ENCODE data around the gene SPDYE11.
"Not testable (repeated sequence)": the region's sequence is repeated elsewhere in the genome, so short reads cannot be mapped to it uniquely, and the experiment has no call there.

Gene SPDYE11, protein sequence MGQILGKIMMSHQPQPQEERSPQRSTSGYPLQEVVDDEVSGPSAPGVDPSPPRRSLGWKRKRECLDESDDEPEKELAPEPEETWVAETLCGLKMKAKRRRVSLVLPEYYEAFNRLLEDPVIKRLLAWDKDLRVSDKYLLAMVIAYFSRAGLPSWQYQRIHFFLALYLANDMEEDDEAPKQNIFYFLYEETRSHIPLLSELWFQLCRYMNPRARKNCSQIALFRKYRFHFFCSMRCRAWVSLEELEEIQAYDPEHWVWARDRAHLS

GRCh38 chr7:73057811-73058210 is at the start of gene SPDYE11:
TSS of gene SPDYE11 (minus strand) at chr7:73057911. CDS start at chr7:73056111, 1,800 bp downstream.
- H3K9me3 ChIP-seq (ENCODE audit: insufficient read depth, low read length); H3K9ac ChIP-seq (ENCODE audit: low read length); H3K4me2 ChIP-seq (ENCODE audit: low read depth, low read length, poor library complexity, severe bottlenecking); H4K20me1 ChIP-seq (ENCODE audit: low read depth, low read length); H3K9me2 ChIP-seq (replicated peaks; ENCODE audit: insufficient read depth, low read length); H3K27ac ChIP-seq (ENCODE audit: low read depth, low read length); H3K27me3 ChIP-seq (ENCODE audit: low read length); H3K36me3 ChIP-seq (ENCODE audit: low read length); H3K4me3 ChIP-seq (ENCODE audit: insufficient read depth, low read length, poor library complexity, severe bottlenecking); H3F3A ChIP-seq (ENCODE audit: insufficient read depth); H3K79me2 ChIP-seq (ENCODE audit: insufficient read depth, low read length); H2AFZ ChIP-seq (ENCODE audit: low read depth, low read length, severe bottlenecking): not testable (repeated sequence)

DNA sequence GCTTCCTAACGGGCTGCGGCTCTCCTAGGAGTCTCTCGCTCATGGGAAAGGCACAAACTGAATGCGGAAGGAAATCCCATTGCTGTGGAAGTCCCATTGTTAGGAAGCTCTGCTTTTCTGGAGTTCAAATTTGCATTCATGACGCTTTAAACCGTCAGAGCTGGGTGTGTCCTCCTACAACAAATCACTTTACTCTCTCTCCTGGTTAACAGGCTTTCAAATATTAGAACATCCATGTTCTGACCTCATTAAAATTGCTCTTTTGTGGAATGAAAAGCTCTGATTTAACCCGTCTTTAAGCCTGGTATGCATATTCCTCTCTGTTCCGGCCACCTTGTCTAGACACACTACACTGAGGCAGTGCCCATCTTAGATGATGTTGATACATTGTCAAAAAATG is 28.2 kb upstream of the SPDYE11 start, which contains the start of gene SPDYE9:
Gene SPDYE9, minus strand, starts transcription at position 101 of the 400 bp plus-strand sequence. CDS start 1,800 bp downstream, outside the sequence.
- H3F3A ChIP-seq (ENCODE audit: insufficient read depth); H3K36me3 ChIP-seq (ENCODE audit: low read length); H3K79me2 ChIP-seq (ENCODE audit: insufficient read depth, low read length); H3K27me3 ChIP-seq (ENCODE audit: low read length); H3K27ac ChIP-seq (ENCODE audit: low read depth, low read length); H4K20me1 ChIP-seq (ENCODE audit: low read depth, low read length); H3K4me2 ChIP-seq (ENCODE audit: low read depth, low read length, poor library complexity, severe bottlenecking); H3K9me2 ChIP-seq (replicated peaks; ENCODE audit: insufficient read depth, low read length); H3K9ac ChIP-seq (ENCODE audit: low read length); H3K4me3 ChIP-seq (ENCODE audit: insufficient read depth, low read length, poor library complexity, severe bottlenecking); H3K9me3 ChIP-seq (ENCODE audit: insufficient read depth, low read length); H2AFZ ChIP-seq (ENCODE audit: low read depth, low read length, severe bottlenecking): not testable (repeated sequence)

- not testable (repeated sequence) for H3K27ac ChIP-seq (ENCODE audit: low read depth, low read length); H2AFZ ChIP-seq (ENCODE audit: low read depth, low read length, severe bottlenecking); H3K36me3 ChIP-seq (ENCODE audit: low read length); H3K9me2 ChIP-seq (replicated peaks; ENCODE audit: insufficient read depth, low read length); H3K79me2 ChIP-seq (ENCODE audit: insufficient read depth, low read length); H4K20me1 ChIP-seq (ENCODE audit: low read depth, low read length); H3K4me2 ChIP-seq (ENCODE audit: low read depth, low read length, poor library complexity, severe bottlenecking); H3K9me3 ChIP-seq (ENCODE audit: insufficient read depth, low read length); H3K4me3 ChIP-seq (ENCODE audit: insufficient read depth, low read length, poor library complexity, severe bottlenecking); H3F3A ChIP-seq (ENCODE audit: insufficient read depth); H3K27me3 ChIP-seq (ENCODE audit: low read length); H3K9ac ChIP-seq (ENCODE audit: low read length)
These were observed 28.0 kb downstream of the SPDYE11 start, which contains the start of gene SPDYE8 for GRCh38 chr7:73029666-73030065. TSS of gene SPDYE8 (minus strand) at chr7:73029766. CDS start at chr7:73027966, 1,800 bp downstream.

- H3K9ac ChIP-seq (ENCODE audit: low read length): peak overlapping the region; percentile 68
- not testable (repeated sequence) for H4K20me1 ChIP-seq (ENCODE audit: low read depth, low read length); H3F3A ChIP-seq (ENCODE audit: insufficient read depth); H2AFZ ChIP-seq (ENCODE audit: low read depth, low read length, severe bottlenecking); H3K9me3 ChIP-seq (ENCODE audit: insufficient read depth, low read length); H3K9me2 ChIP-seq (replicated peaks; ENCODE audit: insufficient read depth, low read length); H3K36me3 ChIP-seq (ENCODE audit: low read length); H3K79me2 ChIP-seq (ENCODE audit: insufficient read depth, low read length); H3K27me3 ChIP-seq (ENCODE audit: low read length)
- H3K4me3 ChIP-seq (ENCODE audit: insufficient read depth, low read length, poor library complexity, severe bottlenecking): peak overlapping the region; percentile 65
- peak overlapping the region; percentile 57; the same call in 1 of the 2 replicates for H3K27ac ChIP-seq (ENCODE audit: low read depth, low read length)
- H3K4me2 ChIP-seq (ENCODE audit: low read depth, low read length, poor library complexity, severe bottlenecking): peak overlapping the region; percentile 87
These were observed 51.2 kb downstream of the SPDYE11 start for GRCh38 chr7:73006491-73006890.

- Histone ChIP-seq H3K9ac (ENCODE audit: low read length) (peak overlapping the region; percentile 68), H3K27ac (ENCODE audit: low read depth, low read length) (peak overlapping the region; percentile 82), H3K4me3 (ENCODE audit: insufficient read depth, low read length, poor library complexity, severe bottlenecking) (peak overlapping the region; percentile 58), H3K4me2 (ENCODE audit: low read depth, low read length, poor library complexity, severe bottlenecking) (peak overlapping the region; percentile 30)
- H4K20me1 ChIP-seq (ENCODE audit: low read depth, low read length); H3K9me2 ChIP-seq (replicated peaks; ENCODE audit: insufficient read depth, low read length); H3K36me3 ChIP-seq (ENCODE audit: low read length); H3K27me3 ChIP-seq (ENCODE audit: low read length); H3K79me2 ChIP-seq (ENCODE audit: insufficient read depth, low read length); H3F3A ChIP-seq (ENCODE audit: insufficient read depth); H3K9me3 ChIP-seq (ENCODE audit: insufficient read depth, low read length); H2AFZ ChIP-seq (ENCODE audit: low read depth, low read length, severe bottlenecking): not testable (repeated sequence)
These were observed 51.8 kb downstream of the SPDYE11 start for GRCh38 chr7:73005693-73006447.

DNA sequence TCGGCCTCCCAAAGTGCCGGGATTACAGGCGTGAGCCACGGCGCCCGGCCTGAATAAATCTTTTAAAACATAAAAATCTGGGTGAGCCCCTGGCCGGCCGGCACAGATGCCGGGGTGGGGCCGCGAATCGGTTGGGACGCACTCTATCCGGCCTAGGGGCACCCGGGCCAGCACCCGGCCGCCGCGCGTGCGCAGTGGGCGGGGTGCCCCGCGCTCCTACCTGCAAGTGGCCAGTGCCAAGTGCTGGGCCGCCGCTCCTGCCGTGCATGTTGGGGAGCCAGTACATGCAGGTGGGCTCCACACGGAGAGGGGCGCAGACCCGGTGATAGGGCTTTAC is 52.4 kb downstream of the SPDYE11 start:
- not testable (repeated sequence) for H3K9me2 ChIP-seq (replicated peaks; ENCODE audit: insufficient read depth, low read length); H3K27me3 ChIP-seq (ENCODE audit: low read length); H3F3A ChIP-seq (ENCODE audit: insufficient read depth); H2AFZ ChIP-seq (ENCODE audit: low read depth, low read length, severe bottlenecking); H3K9me3 ChIP-seq (ENCODE audit: insufficient read depth, low read length); H3K79me2 ChIP-seq (ENCODE audit: insufficient read depth, low read length); H3K36me3 ChIP-seq (ENCODE audit: low read length); H4K20me1 ChIP-seq (ENCODE audit: low read depth, low read length)
- Histone ChIP-seq H3K27ac (ENCODE audit: low read depth, low read length) (peak overlapping the region; percentile 82), H3K4me2 (ENCODE audit: low read depth, low read length, poor library complexity, severe bottlenecking) (peak overlapping the region; percentile 30), H3K9ac (ENCODE audit: low read length) (peak overlapping the region; percentile 68), H3K4me3 (ENCODE audit: insufficient read depth, low read length, poor library complexity, severe bottlenecking) (peak overlapping the region; percentile 58)

GRCh38 chr7:72997887-72998468 is 59.7 kb downstream of the SPDYE11 start:
- H3K79me2 ChIP-seq (ENCODE audit: insufficient read depth, low read length); H3K9ac ChIP-seq (ENCODE audit: low read length); H4K20me1 ChIP-seq (ENCODE audit: low read depth, low read length); H3K9me2 ChIP-seq (replicated peaks; ENCODE audit: insufficient read depth, low read length); H3K9me3 ChIP-seq (ENCODE audit: insufficient read depth, low read length); H3K36me3 ChIP-seq (ENCODE audit: low read length); H3K27me3 ChIP-seq (ENCODE audit: low read length); H3K4me2 ChIP-seq (ENCODE audit: low read depth, low read length, poor library complexity, severe bottlenecking); H3K27ac ChIP-seq (ENCODE audit: low read depth, low read length); H3K4me3 ChIP-seq (ENCODE audit: insufficient read depth, low read length, poor library complexity, severe bottlenecking); H2AFZ ChIP-seq (ENCODE audit: low read depth, low read length, severe bottlenecking); H3F3A ChIP-seq (ENCODE audit: insufficient read depth): not testable (repeated sequence)
